HepG2 (cell line): ENCODE data around the gene LCLAT1. TPM values are rescaled to one million over a fixed set of nuclear protein-coding genes. Genes with fewer than 3 reads are reported as not detected.

Experiments
- ELF3 ChIP-seq: IDR thresholded peaks from 2 replicates; pipeline ENCODE4 v1.6.1; 2016; ENCODE audit warnings: missing genetic modification reagents, missing compliant biosample characterization
- FOSL1 ChIP-seq: sonication (generic); formaldehyde crosslinking; IDR thresholded peaks from 2 replicates; pipeline ENCODE4 v1.9.0; 2021; ENCODE audit warnings: missing genetic modification reagents, borderline replicate concordance
- JUND ChIP-seq: sonication (generic); formaldehyde crosslinking; IDR thresholded peaks from 2 replicates; pipeline ENCODE4 v1.8.0; 2022; ENCODE audit warnings: mild to moderate bottlenecking, missing genetic modification reagents
- SAP130 ChIP-seq: IDR thresholded peaks from 2 replicates; pipeline ENCODE4 v1.6.1; 2016; ENCODE audit warnings: low read depth
- SETDB1 ChIP-seq: sonication (generic); formaldehyde crosslinking; IDR thresholded peaks from 2 replicates; pipeline ENCODE4 v1.5.1; 2020; ENCODE audit warnings: missing genetic modification reagents, mild to moderate bottlenecking, borderline replicate concordance
- ZMYM4 ChIP-seq: sonication (generic); formaldehyde crosslinking; IDR thresholded peaks from 2 replicates; pipeline ENCODE4 v1.8.1; 2023; ENCODE audit warnings: mild to moderate bottlenecking, missing genetic modification reagents
- ZNF781 ChIP-seq: sonication (generic); formaldehyde crosslinking; IDR thresholded peaks from 2 replicates; pipeline ENCODE4 v1.5.1; 2020; ENCODE audit warnings: borderline replicate concordance, mild to moderate bottlenecking, missing genetic modification reagents; ENCODE audit errors: not compliant biosample characterization
- polyA plus RNA-seq, 8 experiments: library from polyadenylated mRNA; depleted of rRNA in 3 of 8; stranded (reverse) in 7 of 8; unstranded in 1 of 8; fragments of >200 nt; fragmentation: Illumina TruSeq in 4 of 8; extraction: Trizol in 4 of 8; gene quantifications; 2 replicates each; pipeline versions ENCODE4 v1.2.1 to v1.2.3, GENCODE V29; 2011 to 2016; ENCODE audit warnings: low read depth in 4 of 8, missing spikeins in 1 of 8, mixed read lengths in 1 of 8; ENCODE audit not compliant: insufficient read depth in 1 of 8
- total RNA-seq, 5 experiments: library from RNA; depleted of rRNA; stranded (reverse); fragments of >200 nt; fragmentation: Illumina TruSeq; extraction: Trizol; gene quantifications; 2 replicates each; pipeline ENCODE4 v1.2.3, GENCODE V29; 2016; ENCODE audit warnings: low read depth in 1 of 5
- TF ChIP-seq, protein P1 (sequence below): sonication (generic); formaldehyde crosslinking; IDR thresholded peaks from 2 replicates; pipeline ENCODE4 v1.4.0; 2020; ENCODE audit warnings: missing genetic modification reagents
- TF ChIP-seq, protein P2 (sequence below): sonication (generic); formaldehyde crosslinking; IDR thresholded peaks from 2 replicates; pipeline ENCODE4 v1.4.0; 2020; ENCODE audit warnings: missing genetic modification reagents
- TF ChIP-seq, protein P3 (sequence below): sonication (generic); formaldehyde crosslinking; conservative IDR thresholded peaks from 2 replicates; pipeline ENCODE4 v1.4.0; 2020; ENCODE audit warnings: missing genetic modification reagents
- TF ChIP-seq, protein P4 (sequence below): sonication (generic); formaldehyde crosslinking; IDR thresholded peaks from 2 replicates; pipeline ENCODE4 v1.4.0; 2020; ENCODE audit warnings: missing genetic modification reagents
- TF ChIP-seq, protein P5 (sequence below): sonication (generic); formaldehyde crosslinking; IDR thresholded peaks from 2 replicates; pipeline ENCODE4 v1.4.0; 2020; ENCODE audit warnings: mild to moderate bottlenecking, missing genetic modification reagents, borderline replicate concordance

Gene LCLAT1
- total and polyA plus RNA-seq, 2 of the 13 experiments (the other 11 are each of a cell fraction or from before 2014, with no cell fraction given) = 18.0 to 28.0 TPM

DNA sequence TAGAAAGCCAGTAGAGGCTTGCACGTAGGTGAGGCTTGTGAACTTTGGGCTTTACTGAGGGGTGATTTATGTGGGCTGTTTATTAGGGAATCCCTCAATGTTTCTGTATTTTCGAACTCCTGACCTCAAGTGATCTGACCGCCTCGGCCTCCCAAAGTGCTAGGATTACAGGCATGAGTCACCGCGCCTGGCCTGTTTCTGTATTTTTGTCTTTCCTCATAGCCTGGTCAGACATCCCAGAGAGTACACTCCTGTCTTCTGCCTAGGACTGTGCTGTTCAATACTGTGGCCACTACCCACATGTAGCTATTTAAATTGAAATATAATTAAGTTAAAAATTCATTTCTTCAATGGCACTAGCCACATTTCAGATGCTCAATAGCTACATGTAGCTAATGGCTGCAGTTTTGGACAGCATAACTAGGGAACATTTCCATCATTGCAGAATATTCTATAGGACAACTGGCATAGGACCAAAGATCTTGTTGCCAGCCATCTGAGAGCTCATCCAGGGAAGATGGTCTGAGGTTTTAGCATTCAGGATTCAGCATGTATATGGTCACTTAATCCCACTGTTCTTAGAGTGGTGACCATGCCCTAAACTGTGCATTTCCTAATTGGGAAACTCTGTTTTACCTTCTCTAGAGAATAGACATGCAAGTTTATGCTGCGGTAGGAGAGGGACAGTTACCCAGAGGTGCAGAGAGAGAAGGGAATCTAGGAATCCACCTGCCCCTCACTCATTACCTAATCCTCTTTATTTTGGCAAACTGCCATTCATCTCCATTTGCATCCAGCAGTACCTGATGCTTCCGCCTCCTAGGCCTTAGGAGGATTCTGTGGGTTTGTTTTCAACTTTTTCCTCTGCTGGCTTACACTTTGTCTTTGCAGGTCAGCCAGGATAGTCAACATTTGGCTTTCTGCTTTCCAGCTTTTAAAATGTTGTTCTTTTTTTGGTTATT is 64.4 kb downstream of the LCLAT1 start (continued):
- TF ChIP-seq, protein P1, sequence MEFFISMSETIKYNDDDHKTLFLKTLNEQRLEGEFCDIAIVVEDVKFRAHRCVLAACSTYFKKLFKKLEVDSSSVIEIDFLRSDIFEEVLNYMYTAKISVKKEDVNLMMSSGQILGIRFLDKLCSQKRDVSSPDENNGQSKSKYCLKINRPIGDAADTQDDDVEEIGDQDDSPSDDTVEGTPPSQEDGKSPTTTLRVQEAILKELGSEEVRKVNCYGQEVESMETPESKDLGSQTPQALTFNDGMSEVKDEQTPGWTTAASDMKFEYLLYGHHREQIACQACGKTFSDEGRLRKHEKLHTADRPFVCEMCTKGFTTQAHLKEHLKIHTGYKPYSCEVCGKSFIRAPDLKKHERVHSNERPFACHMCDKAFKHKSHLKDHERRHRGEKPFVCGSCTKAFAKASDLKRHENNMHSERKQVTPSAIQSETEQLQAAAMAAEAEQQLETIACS = no peak
- peak; percentile 51 for TF ChIP-seq SAP130 (CRISPR knock-in tag)
- TF ChIP-seq, protein P2, sequence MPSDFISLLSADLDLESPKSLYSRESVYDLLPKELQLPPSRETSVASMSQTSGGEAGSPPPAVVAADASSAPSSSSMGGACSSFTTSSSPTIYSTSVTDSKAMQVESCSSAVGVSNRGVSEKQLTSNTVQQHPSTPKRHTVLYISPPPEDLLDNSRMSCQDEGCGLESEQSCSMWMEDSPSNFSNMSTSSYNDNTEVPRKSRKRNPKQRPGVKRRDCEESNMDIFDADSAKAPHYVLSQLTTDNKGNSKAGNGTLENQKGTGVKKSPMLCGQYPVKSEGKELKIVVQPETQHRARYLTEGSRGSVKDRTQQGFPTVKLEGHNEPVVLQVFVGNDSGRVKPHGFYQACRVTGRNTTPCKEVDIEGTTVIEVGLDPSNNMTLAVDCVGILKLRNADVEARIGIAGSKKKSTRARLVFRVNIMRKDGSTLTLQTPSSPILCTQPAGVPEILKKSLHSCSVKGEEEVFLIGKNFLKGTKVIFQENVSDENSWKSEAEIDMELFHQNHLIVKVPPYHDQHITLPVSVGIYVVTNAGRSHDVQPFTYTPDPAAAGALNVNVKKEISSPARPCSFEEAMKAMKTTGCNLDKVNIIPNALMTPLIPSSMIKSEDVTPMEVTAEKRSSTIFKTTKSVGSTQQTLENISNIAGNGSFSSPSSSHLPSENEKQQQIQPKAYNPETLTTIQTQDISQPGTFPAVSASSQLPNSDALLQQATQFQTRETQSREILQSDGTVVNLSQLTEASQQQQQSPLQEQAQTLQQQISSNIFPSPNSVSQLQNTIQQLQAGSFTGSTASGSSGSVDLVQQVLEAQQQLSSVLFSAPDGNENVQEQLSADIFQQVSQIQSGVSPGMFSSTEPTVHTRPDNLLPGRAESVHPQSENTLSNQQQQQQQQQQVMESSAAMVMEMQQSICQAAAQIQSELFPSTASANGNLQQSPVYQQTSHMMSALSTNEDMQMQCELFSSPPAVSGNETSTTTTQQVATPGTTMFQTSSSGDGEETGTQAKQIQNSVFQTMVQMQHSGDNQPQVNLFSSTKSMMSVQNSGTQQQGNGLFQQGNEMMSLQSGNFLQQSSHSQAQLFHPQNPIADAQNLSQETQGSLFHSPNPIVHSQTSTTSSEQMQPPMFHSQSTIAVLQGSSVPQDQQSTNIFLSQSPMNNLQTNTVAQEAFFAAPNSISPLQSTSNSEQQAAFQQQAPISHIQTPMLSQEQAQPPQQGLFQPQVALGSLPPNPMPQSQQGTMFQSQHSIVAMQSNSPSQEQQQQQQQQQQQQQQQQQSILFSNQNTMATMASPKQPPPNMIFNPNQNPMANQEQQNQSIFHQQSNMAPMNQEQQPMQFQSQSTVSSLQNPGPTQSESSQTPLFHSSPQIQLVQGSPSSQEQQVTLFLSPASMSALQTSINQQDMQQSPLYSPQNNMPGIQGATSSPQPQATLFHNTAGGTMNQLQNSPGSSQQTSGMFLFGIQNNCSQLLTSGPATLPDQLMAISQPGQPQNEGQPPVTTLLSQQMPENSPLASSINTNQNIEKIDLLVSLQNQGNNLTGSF (CRISPR knock-in tag) = no peak
- peak; percentile 89 for TF ChIP-seq FOSL1 (CRISPR knock-in tag)
- no peak for TF ChIP-seq SETDB1
- TF ChIP-seq JUND (CRISPR knock-in tag) = peak; percentile 92
- TF ChIP-seq, protein P3, sequence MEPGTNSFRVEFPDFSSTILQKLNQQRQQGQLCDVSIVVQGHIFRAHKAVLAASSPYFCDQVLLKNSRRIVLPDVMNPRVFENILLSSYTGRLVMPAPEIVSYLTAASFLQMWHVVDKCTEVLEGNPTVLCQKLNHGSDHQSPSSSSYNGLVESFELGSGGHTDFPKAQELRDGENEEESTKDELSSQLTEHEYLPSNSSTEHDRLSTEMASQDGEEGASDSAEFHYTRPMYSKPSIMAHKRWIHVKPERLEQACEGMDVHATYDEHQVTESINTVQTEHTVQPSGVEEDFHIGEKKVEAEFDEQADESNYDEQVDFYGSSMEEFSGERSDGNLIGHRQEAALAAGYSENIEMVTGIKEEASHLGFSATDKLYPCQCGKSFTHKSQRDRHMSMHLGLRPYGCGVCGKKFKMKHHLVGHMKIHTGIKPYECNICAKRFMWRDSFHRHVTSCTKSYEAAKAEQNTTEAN = no peak
- peak; percentile 78; the same call in 1 of the 2 replicates for TF ChIP-seq ELF3
- TF ChIP-seq, protein P4, sequence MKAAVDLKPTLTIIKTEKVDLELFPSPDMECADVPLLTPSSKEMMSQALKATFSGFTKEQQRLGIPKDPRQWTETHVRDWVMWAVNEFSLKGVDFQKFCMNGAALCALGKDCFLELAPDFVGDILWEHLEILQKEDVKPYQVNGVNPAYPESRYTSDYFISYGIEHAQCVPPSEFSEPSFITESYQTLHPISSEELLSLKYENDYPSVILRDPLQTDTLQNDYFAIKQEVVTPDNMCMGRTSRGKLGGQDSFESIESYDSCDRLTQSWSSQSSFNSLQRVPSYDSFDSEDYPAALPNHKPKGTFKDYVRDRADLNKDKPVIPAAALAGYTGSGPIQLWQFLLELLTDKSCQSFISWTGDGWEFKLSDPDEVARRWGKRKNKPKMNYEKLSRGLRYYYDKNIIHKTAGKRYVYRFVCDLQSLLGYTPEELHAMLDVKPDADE (CRISPR knock-in tag) = no peak
- no peak for TF ChIP-seq ZNF781 (CRISPR knock-in tag)
- TF ChIP-seq ZMYM4 (CRISPR knock-in tag) = no peak
- TF ChIP-seq, protein P5, sequence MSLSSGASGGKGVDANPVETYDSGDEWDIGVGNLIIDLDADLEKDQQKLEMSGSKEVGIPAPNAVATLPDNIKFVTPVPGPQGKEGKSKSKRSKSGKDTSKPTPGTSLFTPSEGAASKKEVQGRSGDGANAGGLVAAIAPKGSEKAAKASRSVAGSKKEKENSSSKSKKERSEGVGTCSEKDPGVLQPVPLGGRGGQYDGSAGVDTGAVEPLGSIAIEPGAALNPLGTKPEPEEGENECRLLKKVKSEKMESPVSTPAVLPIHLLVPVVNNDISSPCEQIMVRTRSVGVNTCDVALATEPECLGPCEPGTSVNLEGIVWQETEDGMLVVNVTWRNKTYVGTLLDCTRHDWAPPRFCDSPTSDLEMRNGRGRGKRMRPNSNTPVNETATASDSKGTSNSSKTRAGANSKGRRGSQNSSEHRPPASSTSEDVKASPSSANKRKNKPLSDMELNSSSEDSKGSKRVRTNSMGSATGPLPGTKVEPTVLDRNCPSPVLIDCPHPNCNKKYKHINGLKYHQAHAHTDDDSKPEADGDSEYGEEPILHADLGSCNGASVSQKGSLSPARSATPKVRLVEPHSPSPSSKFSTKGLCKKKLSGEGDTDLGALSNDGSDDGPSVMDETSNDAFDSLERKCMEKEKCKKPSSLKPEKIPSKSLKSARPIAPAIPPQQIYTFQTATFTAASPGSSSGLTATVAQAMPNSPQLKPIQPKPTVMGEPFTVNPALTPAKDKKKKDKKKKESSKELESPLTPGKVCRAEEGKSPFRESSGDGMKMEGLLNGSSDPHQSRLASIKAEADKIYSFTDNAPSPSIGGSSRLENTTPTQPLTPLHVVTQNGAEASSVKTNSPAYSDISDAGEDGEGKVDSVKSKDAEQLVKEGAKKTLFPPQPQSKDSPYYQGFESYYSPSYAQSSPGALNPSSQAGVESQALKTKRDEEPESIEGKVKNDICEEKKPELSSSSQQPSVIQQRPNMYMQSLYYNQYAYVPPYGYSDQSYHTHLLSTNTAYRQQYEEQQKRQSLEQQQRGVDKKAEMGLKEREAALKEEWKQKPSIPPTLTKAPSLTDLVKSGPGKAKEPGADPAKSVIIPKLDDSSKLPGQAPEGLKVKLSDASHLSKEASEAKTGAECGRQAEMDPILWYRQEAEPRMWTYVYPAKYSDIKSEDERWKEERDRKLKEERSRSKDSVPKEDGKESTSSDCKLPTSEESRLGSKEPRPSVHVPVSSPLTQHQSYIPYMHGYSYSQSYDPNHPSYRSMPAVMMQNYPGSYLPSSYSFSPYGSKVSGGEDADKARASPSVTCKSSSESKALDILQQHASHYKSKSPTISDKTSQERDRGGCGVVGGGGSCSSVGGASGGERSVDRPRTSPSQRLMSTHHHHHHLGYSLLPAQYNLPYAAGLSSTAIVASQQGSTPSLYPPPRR = no peak
